ENCODE data around the gene CAMK2A.

Gene CAMK2A

GRCh38 chr5:150204590-150204960, 85.0 kb downstream of the CAMK2A start:
- DNase-seq = no peak

- no peak for DNase-seq
Measured at GRCh38 chr5:150203832-150204589, 85.6 kb downstream of the CAMK2A start.

GRCh38 chr5:150202501-150202900, 87.1 kb downstream of the CAMK2A start:
- DNase-seq = no peak

- no peak for DNase-seq
Measured at GRCh38 chr5:150197476-150197875, 92.1 kb downstream of the CAMK2A start.

- no peak for DNase-seq
Measured at GRCh38 chr5:150196986-150197385, 92.6 kb downstream of the CAMK2A start.

- no peak for DNase-seq
Measured at GRCh38 chr5:150196514-150196913, 93.1 kb downstream of the CAMK2A start.

- no peak for DNase-seq
Measured at GRCh38 chr5:150195736-150196485, 93.7 kb downstream of the CAMK2A start.

- DNase-seq = no peak
Measured at GRCh38 chr5:150192462-150192861, 97.1 kb downstream of the CAMK2A start.

GRCh38 chr5:150190987-150191386, 98.6 kb downstream of the CAMK2A start:
- DNase-seq = no peak

- no peak for DNase-seq
Measured at GRCh38 chr5:150190503-150190979, 99.0 kb downstream of the CAMK2A start.

GRCh38 chr5:150189728-150190502, 99.7 kb downstream of the CAMK2A start, which contains the start of gene SLC6A7:
Gene SLC6A7, plus strand, starts transcription at chr5:150190062. Its CDS starts 266 bp downstream, at chr5:150190328.
- no peak for DNase-seq

GRCh38 chr5:150189326-150189725, 100.2 kb downstream of the CAMK2A start:
- DNase-seq = no peak

- no peak for DNase-seq
Measured at GRCh38 chr5:150188146-150188842, 101.3 kb downstream of the CAMK2A start.

- no peak for DNase-seq
Measured at GRCh38 chr5:150186897-150187296, 102.7 kb downstream of the CAMK2A start.

- no peak for DNase-seq
Measured at GRCh38 chr5:150186137-150186536, 103.4 kb downstream of the CAMK2A start.

GRCh38 chr5:150184990-150185912, 104.3 kb downstream of the CAMK2A start:
- no peak for DNase-seq

- no peak for DNase-seq
Measured at GRCh38 chr5:150184006-150184405, 105.6 kb downstream of the CAMK2A start.

- DNase-seq = no peak
Measured at GRCh38 chr5:150183436-150183835, 106.1 kb downstream of the CAMK2A start.

- no peak for DNase-seq
Measured at GRCh38 chr5:150182774-150183173, 106.8 kb downstream of the CAMK2A start.

GRCh38 chr5:150181766-150182545, 107.6 kb downstream of the CAMK2A start:
- DNase-seq = no peak

- no peak for DNase-seq
Measured at GRCh38 chr5:150181027-150181426, 108.5 kb downstream of the CAMK2A start.

All from NCI-H2107 (cell line).